ENCODE results near the gene RCC1.
A peak's percentile ranks its signal among the peaks of the same experiment; 100 is the strongest.
"Not testable (repeated sequence)": the region's sequence is repeated elsewhere in the genome, so short reads cannot be mapped to it uniquely, and the experiment has no call there.

RCC1 gene

GRCh38 chr1:28509705-28510272 lies 3.9 kb downstream of the RCC1 start:
- peak; percentile 24 for DNase-seq (ENCODE audit: low read depth, low spot score)
- H3K4me3 ChIP-seq (ENCODE audit: low read depth, low read length), result peak overlapping the region; percentile 97
- in situ Hi-C loops (cut with HindIII; ENCODE audit: low sequenced_read_pairs), result no loop called here
- TF ChIP-seq CTCF (IDR thresholded peaks at IDR 0.05; ENCODE audit: low read depth, low read length), result no peak

GRCh38 chr1:28510273-28510969 lies 4.6 kb downstream of the RCC1 start:
- TF ChIP-seq CTCF (IDR thresholded peaks at IDR 0.05; ENCODE audit: low read depth, low read length), result no peak
- peak overlapping the region; percentile 97 for H3K4me3 ChIP-seq (ENCODE audit: low read depth, low read length)
- in situ Hi-C loops (cut with HindIII; ENCODE audit: low sequenced_read_pairs), result no loop called here
- DNase-seq (ENCODE audit: low read depth, low spot score), result peak; percentile 48

- DNase-seq (ENCODE audit: low read depth, low spot score), result peak; percentile 49
- no peak overlapping the region for H3K4me3 ChIP-seq (ENCODE audit: low read depth, low read length)
- in situ Hi-C loops (cut with HindIII; ENCODE audit: low sequenced_read_pairs), result no loop called here
- TF ChIP-seq CTCF (IDR thresholded peaks at IDR 0.05; ENCODE audit: low read depth, low read length), result no peak
These were observed 5.2 kb downstream of the RCC1 start for GRCh38 chr1:28510970-28511440.

- no peak for TF ChIP-seq CTCF (IDR thresholded peaks at IDR 0.05; ENCODE audit: low read depth, low read length)
- DNase-seq (ENCODE audit: low read depth, low spot score), result peak; percentile 27
- in situ Hi-C loops (cut with HindIII; ENCODE audit: low sequenced_read_pairs), result no loop called here
- H3K4me3 ChIP-seq (ENCODE audit: low read depth, low read length), result no peak overlapping the region
These were observed 6.3 kb downstream of the RCC1 start for GRCh38 chr1:28512058-28512611.

GRCh38 chr1:28514445-28514933 lies 8.6 kb downstream of the RCC1 start:
- H3K4me3 ChIP-seq (ENCODE audit: low read depth, low read length); in situ Hi-C loops (cut with HindIII; ENCODE audit: low sequenced_read_pairs): not testable (repeated sequence)
- DNase-seq (ENCODE audit: low read depth, low spot score), result peak; percentile 20

GRCh38 chr1:28516518-28516956 lies 10.7 kb downstream of the RCC1 start:
- in situ Hi-C loops (cut with HindIII; ENCODE audit: low sequenced_read_pairs), result no loop called here
- H3K4me3 ChIP-seq (ENCODE audit: low read depth, low read length), result no peak overlapping the region
- DNase-seq (ENCODE audit: low read depth, low spot score), result no peak

More at GRCh38 chr1:28516518-28516956, 10.7 kb downstream of the RCC1 start:
- no peak for TF ChIP-seq CTCF (IDR thresholded peaks at IDR 0.05; ENCODE audit: low read depth, low read length)
